GM20431 (cell line): ENCODE measurements around the gene DCXR.

Experiments used
- in situ Hi-C: fragments of 300-500 bp; cut with MseI, MboI; formaldehyde crosslinking; loops from one replicate; pipeline ENCODE4 v1.15.0; 2020; ENCODE audit warnings: low sequenced_read_pairs; ENCODE audit not compliant: unreplicated experiment

The DCXR gene

GRCh38 chr17:81991684-81992305, 45.7 kb downstream of the DCXR start:
- in situ Hi-C loops: no loop called here

DNA sequence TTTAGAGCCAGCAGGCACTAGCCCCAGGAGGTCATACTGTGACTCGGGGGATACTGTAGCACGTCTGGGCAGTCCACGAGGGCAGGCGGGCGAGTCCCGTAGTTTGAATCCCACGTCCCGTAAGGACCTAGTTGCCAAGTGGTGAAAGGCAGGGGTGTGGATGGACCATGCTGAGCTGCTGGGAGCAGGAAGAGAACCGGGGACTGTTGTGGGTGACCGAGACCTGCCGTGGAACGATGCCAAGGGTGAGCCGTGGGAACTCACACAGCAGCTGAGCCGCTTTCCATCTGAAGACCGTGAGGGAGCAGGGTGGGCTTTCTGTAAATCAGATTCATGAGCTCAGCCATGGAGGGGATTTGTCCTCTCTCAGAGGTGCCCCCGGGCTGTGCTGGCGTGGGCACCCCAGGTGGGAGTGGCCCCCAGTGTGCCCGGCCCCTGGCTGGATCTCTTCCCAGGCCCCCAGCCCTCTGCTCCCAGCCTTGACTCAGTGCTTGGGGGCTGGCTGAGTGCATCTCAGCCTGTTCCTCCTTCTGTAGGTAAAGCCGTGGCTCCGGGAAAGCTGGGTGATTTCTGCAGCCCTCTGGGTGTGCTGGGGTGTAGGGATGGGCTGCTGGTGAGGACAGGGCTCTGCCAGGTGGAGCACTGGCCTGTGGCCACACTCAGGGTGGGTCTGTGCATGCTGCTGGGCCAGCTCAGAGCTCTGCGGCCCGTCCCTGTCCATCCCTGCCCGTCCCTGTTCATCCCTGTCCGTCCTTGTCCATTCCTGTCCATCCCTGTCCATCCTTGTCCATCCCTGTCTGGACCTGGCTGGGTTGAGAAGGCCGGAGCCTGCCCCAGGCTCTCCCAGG, 46.4 kb downstream of the DCXR start:
- in situ Hi-C loops: no loop called here

GRCh38 chr17:81987161-81987770, 50.2 kb downstream of the DCXR start:
- in situ Hi-C loops: no loop called here

- in situ Hi-C loops: no loop called here
These were observed 50.9 kb downstream of the DCXR start for GRCh38 chr17:81986606-81987005.
